DMS79 treated with DMSO at 0.1 percent for 48 hours (cell line): ENCODE results near the gene RABGEF1.
"Not testable (repeated sequence)": the region's sequence is repeated elsewhere in the genome, so short reads cannot be mapped to it uniquely, and the experiment has no call there.

Source experiments
- DNase-seq: peaks from one replicate; lab custom pipeline; 2025; lab: John Stamatoyannopoulos, UW

The RABGEF1 gene

DNA sequence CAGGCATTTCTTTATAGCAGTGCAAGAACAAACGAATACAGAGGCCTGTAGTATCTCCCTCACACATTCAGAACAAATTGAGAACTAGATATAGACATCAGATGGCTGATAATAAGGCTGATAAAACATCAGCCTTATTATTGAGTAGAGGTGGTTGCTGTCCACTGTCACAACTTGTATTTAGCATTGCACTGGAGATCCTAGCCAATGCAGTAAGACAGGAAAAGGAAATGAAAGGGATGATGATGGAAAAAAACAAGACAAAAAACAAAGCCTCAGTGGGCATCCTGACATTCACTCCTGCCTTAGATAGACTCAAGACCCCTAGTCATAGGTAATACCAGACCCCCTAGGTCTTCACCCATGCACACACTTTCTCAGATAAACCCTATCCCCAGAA is 4.7 kb upstream of the RABGEF1 start:
- no peak for DNase-seq

DNA sequence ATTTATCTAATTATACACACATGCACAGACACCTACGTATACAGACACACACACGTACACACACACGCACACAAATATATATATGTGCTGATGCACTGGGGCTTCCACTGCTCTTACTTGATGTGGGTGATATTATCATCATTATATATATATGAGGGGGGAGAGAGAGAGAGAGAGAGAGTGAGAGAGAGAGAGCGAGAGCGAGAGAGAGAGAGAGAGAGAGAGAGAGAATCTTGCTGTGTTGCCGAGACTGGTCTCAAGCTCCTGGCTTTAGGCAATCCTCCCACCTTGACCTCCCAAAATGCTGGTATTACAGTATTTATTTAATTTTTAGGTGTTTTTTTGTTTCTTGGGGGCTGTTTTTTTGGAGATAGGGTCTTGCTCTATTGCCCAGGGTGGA is 3.6 kb upstream of the RABGEF1 start:
- no peak for DNase-seq

DNA sequence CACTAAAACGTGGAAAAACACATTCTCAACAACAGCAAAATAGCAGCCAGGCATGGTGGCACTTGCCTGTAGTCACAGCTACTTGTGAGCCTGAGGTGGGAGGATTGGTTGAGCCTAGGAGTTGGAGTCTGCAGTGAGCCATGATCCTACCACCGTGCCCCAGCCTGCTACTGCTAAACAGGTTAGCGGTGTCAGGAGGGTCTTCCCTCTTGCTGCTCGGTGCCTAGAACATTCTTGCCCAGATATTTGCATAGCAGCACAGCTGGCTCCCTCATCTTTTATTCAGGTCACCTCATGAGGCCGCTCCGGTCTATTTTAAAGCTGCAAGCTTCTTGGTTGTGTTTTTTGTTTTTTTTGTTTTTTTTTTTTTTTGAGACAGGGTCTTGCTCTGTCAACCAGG is 2.9 kb upstream of the RABGEF1 start:
- no peak for DNase-seq

DNA sequence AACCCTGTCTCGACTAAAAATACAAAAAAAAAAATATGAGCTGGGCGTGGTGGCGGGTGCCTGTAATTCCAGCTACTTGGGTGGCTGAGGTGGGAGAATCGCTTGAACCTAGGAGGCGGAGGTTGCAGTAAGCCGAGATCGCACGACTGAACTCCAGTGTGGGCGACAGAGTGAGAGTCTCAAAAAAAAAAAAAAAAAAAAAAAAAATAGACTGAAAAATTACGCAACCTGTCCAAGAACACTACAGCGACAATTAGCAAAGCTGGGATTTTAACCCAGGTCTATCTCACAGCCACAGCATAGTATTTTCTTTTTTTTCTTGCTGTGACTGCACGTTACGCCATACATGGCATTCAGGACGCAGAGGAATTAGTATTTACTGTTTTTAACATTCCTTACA is 1.1 kb upstream of the RABGEF1 start:
- DNase-seq: no peak

DNA sequence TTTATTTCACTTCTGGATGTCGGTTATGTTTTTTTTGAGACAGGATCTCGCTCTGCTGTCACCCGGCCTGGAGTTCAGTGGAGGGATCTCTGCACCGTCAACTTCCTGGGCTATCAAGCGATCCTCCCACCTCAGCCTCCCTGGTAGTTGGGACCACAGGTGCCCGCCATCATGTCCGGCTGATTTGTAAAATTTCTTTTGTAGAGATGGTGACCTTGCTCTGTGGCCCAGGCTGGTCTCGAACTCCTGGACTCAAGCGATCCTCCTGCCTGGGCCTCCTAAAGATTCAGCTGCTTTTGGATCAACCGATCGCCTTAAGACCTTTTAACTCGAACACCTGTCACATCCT is 606 bp upstream of the RABGEF1 start:
- no peak for DNase-seq

DNA sequence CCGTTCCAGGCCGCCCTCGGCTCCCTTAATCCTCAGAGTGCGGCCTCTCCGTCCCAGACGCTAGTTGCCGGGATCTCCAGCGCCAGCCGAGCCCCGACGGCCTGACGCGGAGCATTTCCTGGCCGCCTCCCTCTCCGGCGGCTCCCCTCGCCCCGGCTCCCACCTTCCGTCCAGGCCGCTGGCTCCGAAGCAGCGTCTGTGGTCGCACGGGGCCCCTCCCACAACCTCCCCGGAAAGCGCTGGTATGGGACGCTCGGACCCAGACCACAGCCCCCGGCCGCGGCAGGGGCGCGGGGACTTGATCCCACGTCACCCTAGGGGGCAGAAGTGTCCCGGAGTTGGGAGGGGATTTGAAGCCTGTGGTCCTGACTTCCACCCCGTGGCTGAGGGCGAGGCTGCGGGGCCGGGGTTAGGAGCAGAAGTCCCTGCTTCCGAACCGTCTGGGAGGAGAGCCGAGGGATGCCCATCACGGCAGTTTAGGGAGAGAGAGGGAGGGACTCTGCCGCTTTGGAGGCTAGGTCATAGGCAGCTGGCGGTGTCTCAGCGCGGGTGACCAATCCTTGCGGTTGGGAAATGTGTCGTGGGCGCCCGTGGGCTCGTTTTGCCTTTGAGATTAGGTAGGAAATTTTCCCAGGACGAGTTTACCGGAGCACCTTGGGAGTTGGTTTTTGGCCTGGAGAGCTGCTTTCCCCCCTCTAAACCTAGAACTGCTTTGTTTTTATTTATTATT is 612 bp downstream of the RABGEF1 start:
- peak; percentile 20 for DNase-seq

DNA sequence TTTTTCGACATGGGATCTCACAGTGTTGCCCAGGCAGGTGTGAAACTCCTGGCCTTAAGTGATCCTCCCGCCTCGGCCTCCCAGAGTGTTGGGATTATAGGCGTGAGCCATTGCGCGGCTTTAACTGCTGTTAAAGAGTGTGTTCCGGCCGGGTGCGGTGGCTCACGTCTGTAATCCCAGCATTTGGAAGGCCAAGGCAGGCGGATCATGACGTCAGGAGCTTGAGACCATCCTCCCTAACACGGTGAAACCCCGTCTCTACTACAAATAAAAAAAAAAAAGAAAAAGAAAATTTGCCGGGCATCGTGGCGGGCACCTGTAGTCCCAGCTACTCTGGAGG is 1.1 kb downstream of the RABGEF1 start:
- DNase-seq: no peak

DNA sequence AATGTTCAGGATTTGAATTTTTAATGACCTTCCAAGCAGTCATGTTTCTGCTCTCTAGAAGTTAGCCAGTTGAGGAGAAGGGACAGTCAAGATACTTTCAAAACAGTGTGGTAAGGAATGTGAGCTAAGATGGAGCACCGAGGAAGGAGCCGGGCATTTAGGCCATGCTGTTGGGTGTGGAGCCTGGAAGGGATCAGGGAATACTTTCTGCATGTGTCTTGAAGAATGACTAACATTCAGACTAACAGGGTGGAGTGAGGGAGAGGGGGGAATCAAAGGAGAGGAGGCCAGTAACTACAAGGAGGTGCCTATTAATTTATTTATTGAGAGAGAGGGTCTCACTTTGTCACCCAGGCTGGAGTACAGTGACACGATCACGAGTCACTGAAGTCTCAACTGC is 1.8 kb downstream of the RABGEF1 start:
- DNase-seq: not testable (repeated sequence)

DNA sequence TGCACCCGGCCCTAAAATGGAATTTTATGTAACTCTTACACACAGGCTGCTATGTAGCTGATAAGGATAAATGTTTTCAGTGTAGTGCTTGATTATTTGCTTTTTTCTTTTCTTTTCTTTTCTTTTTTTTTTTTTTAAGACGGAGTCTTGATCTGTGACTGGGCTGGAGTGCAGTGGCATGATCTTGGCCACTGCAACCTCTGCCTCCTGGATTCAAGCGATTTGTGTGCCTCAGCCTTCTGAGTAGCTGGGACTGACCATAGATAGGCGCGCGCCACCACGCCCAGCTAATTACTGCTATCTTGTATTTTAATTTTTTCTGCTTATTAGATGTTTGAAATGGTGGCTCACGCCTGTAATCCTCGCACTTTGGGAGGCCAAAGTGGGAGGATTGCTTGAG is 3.4 kb downstream of the RABGEF1 start:
- DNase-seq: no peak

DNA sequence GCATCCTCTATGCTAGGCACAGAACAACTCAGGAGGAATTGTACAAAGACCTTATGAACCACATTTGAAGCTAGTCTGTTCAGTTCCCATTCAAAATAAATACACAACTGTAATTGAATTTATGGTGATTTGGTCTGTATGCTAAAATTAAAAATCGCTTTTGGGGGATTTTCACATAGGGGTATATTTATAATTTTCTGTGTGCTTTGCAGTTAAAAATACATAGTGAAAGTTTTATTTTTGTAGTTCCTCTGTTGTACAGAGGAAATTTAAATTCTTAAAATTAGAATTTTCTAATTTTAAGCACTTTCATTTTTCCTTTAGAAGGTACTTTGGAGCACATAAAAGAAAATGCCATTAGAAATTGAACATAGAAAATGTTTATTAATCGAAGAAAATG is 6.9 kb downstream of the RABGEF1 start:
- no peak for DNase-seq

DNA sequence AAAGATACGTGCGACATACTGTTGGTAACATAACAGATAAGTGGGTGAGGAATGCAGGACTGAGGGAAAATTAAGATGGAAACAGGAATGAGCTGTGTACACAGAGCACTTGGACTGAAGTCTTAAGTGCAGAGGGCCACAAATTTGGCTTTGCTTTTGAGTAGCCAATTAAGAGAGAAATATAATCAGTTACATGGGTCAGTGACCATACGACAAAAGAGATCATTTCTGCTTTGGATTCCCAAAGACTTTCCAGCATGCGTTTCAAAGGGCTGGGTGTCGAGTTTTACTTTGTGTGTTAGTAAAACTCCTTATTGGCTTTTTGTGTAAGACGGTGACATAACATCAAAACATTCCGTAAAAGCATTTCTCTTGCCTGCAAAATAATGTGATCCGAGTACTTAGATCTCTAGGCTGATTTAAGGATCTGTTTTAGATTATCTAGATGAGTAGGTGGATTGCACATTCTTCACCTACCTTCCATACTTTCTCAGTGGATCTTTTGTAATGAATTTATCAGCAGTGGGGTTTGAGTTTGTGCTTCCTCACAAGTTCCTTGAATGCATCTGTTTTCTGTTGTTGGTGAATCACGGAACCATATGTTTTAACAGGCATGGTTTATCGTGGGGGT is 7.5 kb downstream of the RABGEF1 start:
- peak; percentile 19 for DNase-seq

DNA sequence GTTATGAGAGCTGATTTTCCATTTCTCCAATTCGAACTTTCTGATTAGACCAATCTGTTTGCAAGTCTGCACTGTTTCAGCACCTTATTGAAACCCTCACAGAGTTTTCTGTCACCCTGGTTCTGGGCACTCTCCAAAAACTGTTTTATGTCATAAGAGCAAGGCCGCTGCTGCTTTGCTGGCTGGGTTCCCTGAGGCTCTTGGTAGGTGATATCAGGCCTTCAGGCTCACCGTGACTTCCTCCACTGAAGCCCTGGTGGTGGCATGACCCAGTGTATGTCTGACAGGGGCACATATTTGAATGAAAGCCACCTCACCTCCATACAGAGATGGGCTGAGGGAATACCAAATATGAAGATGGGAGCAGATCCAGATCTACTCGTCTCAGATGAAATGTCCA is 8.3 kb downstream of the RABGEF1 start:
- no peak for DNase-seq

DNA sequence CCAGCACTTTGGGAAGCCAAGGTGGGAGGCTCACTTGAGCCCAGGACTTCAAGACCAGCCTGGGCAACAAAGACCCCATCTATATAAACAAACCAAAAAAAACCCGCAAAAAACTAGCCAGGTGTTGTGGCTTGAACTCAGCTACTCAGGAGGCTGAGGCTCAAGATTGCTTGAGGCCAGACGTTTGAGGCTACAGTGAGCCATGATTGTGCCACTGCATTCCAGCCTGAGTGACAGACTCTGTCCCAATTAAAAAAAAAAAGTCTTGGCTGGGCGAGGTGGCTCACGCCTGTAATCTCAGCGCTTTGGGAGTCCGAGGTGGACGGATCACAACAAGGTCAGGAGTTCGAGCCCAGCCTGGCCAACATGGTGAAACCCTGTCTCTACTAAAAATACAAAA is 11.4 kb downstream of the RABGEF1 start:
- DNase-seq: no peak

DNA sequence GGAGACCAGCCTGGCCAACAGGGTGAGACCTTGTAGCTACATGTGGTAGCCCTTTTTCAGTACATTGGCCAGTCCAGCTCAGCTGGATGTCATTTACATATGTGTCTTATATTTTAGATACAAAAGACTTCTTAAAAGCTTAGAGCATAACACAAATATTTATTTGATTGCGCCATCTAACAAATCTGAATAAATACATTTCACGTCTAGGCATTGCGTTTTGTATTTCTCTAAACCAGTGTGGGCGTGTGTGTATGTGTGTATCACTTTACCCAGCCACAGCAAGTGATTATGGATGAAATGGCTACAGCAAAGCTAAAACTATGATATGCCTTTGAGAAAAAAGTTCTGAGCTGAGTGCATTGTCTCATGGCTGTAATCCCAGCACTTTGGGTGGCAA is 14.0 kb downstream of the RABGEF1 start:
- DNase-seq: no peak

DNA sequence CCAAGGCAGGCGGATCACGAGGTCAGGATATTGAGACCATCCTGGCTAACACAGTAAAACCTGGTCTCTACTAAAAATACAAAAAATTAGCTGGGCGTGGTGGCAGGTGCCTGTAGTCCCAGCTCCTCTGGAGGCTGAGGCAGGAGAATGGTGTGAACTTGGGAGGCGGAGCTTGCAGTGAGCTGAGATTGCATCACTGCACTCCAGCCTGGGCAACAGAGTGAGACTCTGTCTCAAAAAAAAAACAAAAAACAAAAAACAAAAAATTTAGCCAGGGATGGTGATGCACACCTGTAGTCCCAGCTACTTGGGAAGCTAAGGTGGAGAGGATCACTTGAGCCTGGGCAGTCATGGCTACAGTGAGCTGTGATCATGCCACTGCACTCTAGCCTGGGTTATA is 14.5 kb downstream of the RABGEF1 start:
- not testable (repeated sequence) for DNase-seq

DNA sequence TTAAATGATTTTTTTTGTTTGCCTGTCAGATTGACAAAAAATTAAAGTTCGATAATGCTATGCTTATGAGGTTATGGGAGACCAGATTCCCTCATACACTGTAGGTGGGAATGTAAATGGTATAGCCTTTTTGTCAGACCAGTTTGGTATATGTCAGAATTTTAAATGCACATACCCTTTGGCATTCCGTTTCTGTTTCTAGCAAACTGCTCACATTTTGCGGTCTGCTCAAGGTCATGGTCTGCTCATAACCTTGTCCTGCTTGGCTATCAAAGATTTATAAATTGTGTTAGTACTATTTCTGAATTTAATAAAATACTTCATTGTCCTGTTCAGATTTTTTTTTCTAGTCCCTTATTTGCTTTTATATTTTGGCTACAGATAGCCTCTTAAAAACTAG is 15.7 kb downstream of the RABGEF1 start:
- DNase-seq: not testable (repeated sequence)

DNA sequence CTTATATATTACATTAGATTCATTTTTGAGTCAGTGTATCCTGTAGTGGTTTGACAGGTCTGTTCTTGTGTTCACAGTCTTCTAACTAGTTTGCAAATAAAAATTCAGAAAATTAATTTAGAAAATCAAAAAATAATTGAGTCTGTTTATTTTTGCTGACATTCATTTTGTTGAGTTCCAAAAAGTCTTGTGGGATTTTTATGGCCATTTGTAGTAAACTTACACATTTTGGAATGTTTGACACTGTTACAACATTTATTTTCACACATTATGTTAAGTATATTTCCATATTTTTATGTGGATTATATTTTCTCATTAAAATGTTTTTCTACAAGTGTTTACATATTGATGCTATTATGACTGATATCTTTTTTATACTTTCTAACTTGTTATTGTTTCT is 16.4 kb downstream of the RABGEF1 start:
- no peak for DNase-seq

DNA sequence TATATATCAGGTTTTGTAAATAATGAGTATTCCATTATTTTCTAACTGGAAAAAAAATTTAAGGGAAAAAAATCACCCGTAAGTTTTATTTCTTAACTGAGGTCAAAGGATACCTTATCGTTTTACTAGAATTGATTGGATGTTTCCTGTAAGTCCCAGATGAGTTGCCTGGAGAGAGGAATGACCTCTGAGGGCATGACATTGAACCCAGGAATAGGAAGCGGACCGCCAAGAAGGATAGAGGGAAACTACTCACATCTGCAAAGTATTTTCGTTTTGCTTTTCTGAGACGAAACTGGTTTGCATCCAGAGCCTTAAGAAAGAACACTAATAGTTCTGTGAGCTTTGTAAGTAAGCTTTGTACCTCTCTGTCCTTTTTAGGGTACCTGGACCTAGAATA is 17.4 kb downstream of the RABGEF1 start:
- no peak for DNase-seq

DNA sequence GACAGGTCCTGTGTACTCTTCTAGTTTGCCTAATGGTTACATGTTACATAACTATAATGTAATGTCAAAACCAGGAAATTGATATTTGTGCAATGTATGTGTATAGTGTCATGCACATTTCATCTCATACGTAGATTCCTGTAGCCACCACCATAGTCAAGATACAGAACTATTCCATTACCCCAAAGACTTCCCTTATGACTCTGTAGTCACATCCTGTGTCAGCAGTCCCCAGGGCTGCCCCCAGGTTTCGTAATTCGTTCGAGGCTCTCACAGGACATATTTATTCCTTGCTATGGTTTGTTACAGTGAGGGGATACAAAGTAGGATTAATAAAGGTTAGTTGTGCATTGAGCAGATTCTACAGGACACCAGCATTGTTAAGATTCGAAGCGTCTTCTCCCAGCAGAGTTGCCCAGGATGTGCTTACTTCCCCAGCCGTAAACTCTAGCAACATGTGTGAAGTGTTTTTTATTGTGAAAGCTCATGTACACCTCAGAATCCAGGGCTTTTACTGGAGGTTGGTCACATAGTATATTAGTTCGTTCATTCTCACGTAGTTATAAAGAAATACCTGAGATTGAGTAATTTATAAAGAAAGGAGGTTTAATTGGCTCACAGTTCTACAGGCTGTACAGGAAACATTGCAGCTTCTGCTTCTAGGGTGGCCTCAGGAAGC is 18.6 kb downstream of the RABGEF1 start:
- no peak for DNase-seq

DNA sequence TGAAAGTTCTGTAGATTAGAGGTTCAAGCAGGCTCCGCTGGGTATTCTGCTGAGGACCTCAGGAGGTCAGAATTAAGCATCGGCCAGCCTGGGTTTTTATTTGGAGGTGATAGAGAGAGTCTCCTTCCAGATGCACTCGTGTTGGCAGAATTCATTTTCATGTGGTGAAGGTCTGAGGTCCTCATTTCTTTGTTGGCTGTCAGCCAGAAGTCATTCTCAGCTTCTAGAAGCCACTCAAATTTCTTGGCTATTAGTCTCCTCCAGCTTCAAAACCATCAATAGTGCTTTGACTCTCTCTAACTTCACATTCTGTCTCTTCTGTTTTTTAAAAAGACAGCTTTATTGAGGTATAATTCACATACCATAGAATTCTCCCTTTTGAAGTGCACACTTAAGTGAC is 22.6 kb downstream of the RABGEF1 start:
- peak; percentile 43 for DNase-seq

DNA sequence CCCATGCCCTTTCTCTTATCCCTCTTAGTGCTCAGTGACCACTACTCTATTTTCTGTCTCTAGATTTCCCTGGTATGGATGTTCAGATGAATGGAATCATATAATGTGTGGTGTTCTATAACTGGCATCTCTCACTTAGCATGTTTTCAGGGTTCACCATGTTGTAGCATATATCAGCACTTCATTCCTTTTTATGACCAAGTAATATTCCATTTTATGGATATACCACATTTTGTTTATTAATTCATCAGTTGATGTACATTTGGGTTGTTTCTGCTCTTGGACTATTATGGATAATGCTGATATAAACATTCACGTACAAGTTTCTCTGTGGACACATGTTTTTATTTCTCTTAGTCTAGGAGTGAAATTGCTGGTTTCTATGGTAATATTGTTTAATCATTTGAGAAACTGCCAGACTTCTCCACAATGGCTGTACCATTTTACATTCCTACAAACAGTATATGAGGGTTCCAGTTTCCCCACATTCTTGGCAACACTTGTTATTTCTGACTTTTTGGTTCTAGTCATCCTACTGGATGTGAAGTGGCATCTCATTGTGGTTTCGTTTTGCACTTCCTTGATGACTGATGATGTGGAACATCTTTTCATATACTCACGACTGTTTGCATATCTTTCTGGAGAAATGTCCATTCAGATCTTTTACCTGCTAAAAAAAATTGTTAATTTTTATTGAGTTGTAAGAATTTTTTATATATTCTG is 23.3 kb downstream of the RABGEF1 start:
- DNase-seq: not testable (repeated sequence)

DNA sequence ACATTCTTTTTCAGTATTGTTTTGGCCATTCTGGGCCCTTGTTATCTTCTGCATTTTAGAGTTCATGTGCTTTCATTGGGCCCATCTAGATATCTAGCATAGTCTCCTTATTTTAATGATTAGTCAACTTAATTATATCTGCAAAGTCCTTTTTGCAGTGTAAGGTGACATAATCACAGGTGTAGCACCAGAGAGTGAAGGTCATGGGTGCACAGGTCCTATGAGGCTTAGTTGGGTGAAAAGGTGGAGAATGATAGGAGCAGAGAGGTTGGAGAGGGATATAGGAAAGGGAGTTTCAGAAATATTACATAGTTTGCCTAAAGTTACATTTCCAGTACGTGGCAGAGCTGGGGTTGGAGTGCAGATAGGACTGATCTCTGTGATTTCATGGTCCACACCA is 24.4 kb downstream of the RABGEF1 start:
- DNase-seq: not testable (repeated sequence)
